Measurements from ENCODE around the gene PRDM13.

PRDM13 gene

DNA sequence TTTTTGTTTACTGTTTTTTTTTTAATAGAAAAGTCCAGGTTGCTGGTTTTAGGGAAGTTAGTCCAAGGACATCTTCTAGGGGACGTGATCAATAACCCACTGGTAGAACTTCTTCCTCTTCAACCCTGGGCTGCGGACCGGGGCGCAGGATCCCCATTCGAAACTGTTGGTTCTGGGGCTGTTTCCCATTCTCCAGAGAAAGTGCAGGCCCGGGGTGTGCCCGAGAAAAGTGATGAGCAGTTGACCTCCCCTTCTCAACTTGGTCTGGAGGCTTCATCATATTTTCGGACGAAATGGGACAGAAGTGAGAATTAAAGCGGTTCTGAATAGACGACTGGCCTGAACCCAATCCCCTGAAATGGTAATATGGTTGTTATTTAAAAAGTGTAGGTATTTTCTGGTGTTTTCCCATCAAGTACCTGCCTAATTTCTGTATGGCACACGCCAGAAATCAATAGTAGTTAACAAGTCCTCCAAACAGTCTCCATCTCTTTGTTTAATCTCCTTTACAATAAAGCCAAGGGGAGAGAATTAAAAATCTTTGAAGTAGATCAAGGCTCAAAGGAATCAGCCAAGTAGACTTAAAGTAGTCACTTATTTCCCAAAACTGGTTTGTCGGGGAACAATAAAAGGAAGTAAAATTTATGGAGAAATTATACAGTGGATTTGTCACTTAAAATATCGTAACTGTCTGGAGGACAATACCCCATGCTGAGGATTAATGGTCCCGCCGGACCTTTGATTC lies 550 bp upstream of the PRDM13 start:
- H3K27ac ChIP-seq (ENCODE audit: low read length) = no peak overlapping the region
- H2AFZ ChIP-seq (ENCODE audit: low read depth, low read length) = no peak overlapping the region
- H3K4me3 ChIP-seq (ENCODE audit: low read length) = no peak overlapping the region
- no peaks in the 10 kb centered on the region for H4K20me1 ChIP-seq (ENCODE audit: insufficient read depth, low read length)
- no peaks in the 10 kb centered on the region for H3K36me3 ChIP-seq (replicated peaks; ENCODE audit: low read depth, low read length)
- H3K27me3 ChIP-seq (ENCODE audit: low read depth, low read length) = no peaks in the 10 kb centered on the region
- no peaks in the 10 kb centered on the region for H3K9me3 ChIP-seq (ENCODE audit: insufficient read depth, low read length)
- no peak overlapping the region for H3K9ac ChIP-seq (ENCODE audit: low read length)
- no peaks in the 10 kb centered on the region for H3K79me2 ChIP-seq (ENCODE audit: low read length)
- H3K4me2 ChIP-seq (ENCODE audit: low read length) = no peak overlapping the region
- H3K4me1 ChIP-seq (ENCODE audit: low read length) = peaks cover 11% of the 10 kb centered on the region
- TF ChIP-seq EZH2phosphoT487 (IDR thresholded peaks at IDR 0.05; ENCODE audit: low read depth) = no peak
- TF ChIP-seq, protein P1, sequence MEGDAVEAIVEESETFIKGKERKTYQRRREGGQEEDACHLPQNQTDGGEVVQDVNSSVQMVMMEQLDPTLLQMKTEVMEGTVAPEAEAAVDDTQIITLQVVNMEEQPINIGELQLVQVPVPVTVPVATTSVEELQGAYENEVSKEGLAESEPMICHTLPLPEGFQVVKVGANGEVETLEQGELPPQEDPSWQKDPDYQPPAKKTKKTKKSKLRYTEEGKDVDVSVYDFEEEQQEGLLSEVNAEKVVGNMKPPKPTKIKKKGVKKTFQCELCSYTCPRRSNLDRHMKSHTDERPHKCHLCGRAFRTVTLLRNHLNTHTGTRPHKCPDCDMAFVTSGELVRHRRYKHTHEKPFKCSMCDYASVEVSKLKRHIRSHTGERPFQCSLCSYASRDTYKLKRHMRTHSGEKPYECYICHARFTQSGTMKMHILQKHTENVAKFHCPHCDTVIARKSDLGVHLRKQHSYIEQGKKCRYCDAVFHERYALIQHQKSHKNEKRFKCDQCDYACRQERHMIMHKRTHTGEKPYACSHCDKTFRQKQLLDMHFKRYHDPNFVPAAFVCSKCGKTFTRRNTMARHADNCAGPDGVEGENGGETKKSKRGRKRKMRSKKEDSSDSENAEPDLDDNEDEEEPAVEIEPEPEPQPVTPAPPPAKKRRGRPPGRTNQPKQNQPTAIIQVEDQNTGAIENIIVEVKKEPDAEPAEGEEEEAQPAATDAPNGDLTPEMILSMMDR (IDR thresholded peaks at IDR 0.05; ENCODE audit: low read depth, low read length) = no peak

DNA sequence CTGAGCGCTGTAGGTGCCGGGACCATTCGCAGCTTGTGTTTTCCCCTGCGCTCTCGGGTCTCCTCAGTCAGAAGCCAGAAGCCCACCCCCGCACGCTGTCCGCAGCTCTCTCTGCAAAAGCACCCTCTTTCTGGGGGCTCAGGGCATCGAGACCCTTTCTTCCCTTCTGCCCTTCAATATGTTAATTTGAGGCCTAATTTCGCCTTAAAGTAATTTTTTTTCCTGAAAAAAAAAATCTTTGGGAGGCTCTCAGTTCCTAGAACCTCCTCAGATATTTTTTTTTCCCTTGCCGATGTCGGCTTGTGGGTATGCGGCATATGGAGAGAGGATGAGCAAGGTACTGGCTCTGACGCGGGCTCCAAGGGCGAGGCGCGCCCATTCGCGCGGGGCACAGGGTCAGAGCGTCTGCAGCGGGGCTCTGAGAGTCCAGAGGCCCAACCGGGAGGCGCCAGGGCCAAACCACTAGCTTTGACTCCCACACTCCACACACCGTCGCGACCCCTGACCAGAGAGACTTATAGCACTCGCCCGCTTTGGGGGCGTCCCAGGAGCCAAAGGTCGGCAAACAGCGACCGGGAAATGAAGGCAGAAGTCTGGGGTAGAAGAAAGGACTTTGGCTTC lies 893 bp downstream of the PRDM13 start:
- H3K27me3 ChIP-seq (ENCODE audit: low read depth, low read length) = no peaks in the 10 kb centered on the region

DNA sequence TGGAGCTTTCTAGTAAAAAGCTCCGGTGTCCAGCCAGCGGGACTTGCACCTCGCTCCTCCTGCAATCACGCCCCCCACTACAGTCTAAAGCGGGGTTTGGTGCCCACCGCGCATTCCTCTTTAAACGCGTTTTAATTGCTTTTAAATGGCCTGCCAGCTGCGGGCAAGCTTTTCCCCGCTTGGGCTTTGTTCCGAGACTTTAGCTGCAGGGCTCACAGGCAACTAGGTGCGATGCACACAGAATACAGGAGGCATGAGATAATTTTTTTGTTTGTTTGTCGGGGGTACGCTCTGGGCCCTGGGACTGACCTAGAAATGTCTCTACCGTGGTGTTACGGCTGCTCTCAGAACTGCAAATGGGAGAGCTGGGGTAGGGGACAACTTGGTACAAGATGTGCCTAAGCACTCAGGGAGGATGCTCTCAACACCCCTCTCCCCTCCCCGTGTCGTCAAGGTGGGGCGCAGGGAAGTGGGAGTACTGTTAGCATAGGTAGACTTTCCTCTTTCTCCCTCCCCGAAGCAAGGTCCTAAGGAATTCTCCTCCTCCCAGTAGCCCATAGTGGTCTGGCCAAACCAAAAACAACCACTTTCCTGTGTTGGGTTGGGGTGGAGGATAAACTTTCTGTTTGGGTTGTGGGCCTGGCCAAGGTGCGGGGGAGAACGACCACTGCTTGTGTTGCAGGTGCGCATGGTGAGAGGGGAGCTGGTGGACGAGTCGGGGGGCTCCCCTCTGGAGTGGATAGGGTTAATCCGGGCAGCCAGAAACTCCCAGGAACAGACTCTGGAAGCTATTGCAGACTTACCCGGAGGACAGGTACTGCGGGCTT lies 1.6 kb downstream of the PRDM13 start:
- no peaks in the 10 kb centered on the region for H3K79me2 ChIP-seq (ENCODE audit: low read length)
- no peak overlapping the region for H3K4me2 ChIP-seq (ENCODE audit: low read length)
- H3K36me3 ChIP-seq (replicated peaks; ENCODE audit: low read depth, low read length) = no peaks in the 10 kb centered on the region
- H3K4me3 ChIP-seq (ENCODE audit: low read length) = no peak overlapping the region
- TF ChIP-seq, protein P1 (IDR thresholded peaks at IDR 0.05; ENCODE audit: low read depth, low read length) = no peak
- no peak for TF ChIP-seq EZH2phosphoT487 (IDR thresholded peaks at IDR 0.05; ENCODE audit: low read depth)
- peaks cover 18% of the 10 kb centered on the region for H3K4me1 ChIP-seq (ENCODE audit: low read length)
- no peaks in the 10 kb centered on the region for H3K27me3 ChIP-seq (ENCODE audit: low read depth, low read length)
- no peak overlapping the region for H2AFZ ChIP-seq (ENCODE audit: low read depth, low read length)
- no peaks in the 10 kb centered on the region for H3K9me3 ChIP-seq (ENCODE audit: insufficient read depth, low read length)
- no peak overlapping the region for H3K27ac ChIP-seq (ENCODE audit: low read length)
- H4K20me1 ChIP-seq (ENCODE audit: insufficient read depth, low read length) = no peaks in the 10 kb centered on the region
- no peak overlapping the region for H3K9ac ChIP-seq (ENCODE audit: low read length)

More for the DNA sequence above, 893 bp downstream of the PRDM13 start:
- no peaks in the 10 kb centered on the region for H4K20me1 ChIP-seq (ENCODE audit: insufficient read depth, low read length)
- no peaks in the 10 kb centered on the region for H3K9me3 ChIP-seq (ENCODE audit: insufficient read depth, low read length)
- no peak overlapping the region for H2AFZ ChIP-seq (ENCODE audit: low read depth, low read length)
- H3K9ac ChIP-seq (ENCODE audit: low read length) = no peak overlapping the region
- TF ChIP-seq, protein P1 (IDR thresholded peaks at IDR 0.05; ENCODE audit: low read depth, low read length) = no peak
- TF ChIP-seq EZH2phosphoT487 (IDR thresholded peaks at IDR 0.05; ENCODE audit: low read depth) = no peak
- peaks cover 18% of the 10 kb centered on the region for H3K4me1 ChIP-seq (ENCODE audit: low read length)
- H3K36me3 ChIP-seq (replicated peaks; ENCODE audit: low read depth, low read length) = no peaks in the 10 kb centered on the region
- H3K4me3 ChIP-seq (ENCODE audit: low read length) = no peak overlapping the region
- no peak overlapping the region for H3K4me2 ChIP-seq (ENCODE audit: low read length)
- H3K27ac ChIP-seq (ENCODE audit: low read length) = no peak overlapping the region
- no peaks in the 10 kb centered on the region for H3K79me2 ChIP-seq (ENCODE audit: low read length)

Measured in OCI-LY3 (cell line).